ENCODE data around the gene PALM3.
A peak's percentile ranks its signal among the peaks of the same experiment; 100 is the strongest.
"Not testable (repeated sequence)": the region's sequence is repeated elsewhere in the genome, so short reads cannot be mapped to it uniquely, and the experiment has no call there.

PALM3 gene

DNA sequence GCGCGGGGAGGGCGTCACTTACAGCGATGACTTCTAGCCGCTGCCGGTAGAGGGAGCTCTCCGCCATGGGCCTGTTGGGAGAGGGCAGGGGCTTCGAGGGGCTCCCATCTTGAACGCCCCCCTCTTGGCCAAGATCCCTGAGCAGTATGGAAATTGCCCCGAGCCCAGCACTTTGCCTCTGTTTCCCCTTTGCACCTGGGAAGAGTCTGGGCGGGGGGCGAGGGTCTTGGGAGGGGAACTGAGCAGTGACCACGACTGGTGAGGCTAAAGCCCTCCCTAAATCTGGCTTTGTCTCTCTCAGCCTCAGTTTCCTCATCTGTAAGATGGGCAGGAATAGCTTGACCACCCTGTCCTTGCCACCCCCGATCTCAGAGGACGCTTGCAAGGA, 2.8 kb downstream of the PALM3 start:
- DNase-seq = peak in 3 of 5 donors; percentile 26 to 40 (median 32)

DNA sequence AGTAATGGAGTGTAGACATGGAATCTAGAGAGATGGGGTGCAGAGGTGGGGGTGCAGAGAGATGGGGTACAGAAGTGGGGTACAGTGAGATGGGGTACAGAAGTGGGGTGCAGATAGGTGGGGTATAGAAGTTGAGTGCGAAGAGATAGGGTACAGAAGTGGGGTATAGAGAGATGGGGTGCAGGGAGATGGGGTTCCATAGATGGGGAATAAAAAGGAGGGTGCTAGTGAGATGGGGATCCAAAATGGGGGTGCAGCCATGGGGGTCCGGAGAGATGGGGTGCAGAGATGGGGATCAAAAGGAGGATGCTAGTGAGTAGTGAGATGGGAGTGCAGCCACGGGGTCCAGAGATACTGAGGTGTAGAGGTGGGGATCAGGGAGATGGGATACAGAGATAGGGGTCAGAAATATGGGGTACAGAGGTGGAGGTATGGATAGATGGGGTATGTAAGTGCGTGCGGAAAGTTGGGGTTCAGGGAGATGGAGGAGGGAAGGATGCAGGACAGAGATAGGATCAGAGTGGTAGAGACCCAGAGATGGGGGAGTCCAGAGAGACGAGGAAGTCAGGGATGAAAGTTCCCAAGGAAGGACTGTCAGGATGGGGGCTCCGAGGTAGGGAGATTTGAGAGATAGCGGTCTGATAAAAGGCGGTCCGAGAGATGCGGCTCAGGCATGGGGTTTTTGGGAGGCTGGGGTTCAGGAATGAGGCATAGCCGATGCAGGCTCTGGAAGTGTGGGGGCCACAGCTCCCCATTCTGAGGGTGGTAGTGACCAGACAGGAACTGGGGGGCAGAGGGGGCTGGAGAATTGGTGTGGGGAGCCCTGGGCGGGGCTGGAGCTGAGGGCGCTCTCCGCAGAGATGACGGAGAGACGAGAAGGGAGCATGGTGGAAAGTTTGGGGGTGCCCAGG, 3.4 kb downstream of the PALM3 start:
- no peak for DNase-seq

- DNase-seq = no peak
These were observed 5.0 kb downstream of the PALM3 start for GRCh38 chr19:14056741-14057356.

- no peak for DNase-seq
These were observed 5.7 kb downstream of the PALM3 start for GRCh38 chr19:14056069-14056666.

- DNase-seq = no peak
These were observed 6.5 kb downstream of the PALM3 start for GRCh38 chr19:14055396-14055795.

DNA sequence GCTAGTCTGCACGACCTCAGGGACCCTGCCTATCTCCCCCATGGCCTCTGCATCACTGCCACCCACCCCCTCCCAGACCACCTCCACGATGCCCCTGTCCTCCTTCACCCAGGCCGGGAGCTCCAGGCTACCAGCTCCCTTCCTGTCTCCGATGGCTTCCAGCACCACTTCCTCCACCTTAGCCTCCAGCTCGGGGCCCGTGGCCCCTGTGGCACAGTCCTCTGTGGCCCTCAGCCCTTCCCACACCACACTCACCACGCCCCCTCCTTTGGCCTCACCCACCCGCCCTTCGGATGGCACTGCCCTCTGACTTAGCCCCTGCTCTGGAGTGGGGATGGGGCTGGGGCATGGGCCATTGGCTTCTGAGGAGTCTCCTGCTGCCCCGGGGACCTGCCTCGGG, 7.2 kb downstream of the PALM3 start:
- no peak for DNase-seq

DNA sequence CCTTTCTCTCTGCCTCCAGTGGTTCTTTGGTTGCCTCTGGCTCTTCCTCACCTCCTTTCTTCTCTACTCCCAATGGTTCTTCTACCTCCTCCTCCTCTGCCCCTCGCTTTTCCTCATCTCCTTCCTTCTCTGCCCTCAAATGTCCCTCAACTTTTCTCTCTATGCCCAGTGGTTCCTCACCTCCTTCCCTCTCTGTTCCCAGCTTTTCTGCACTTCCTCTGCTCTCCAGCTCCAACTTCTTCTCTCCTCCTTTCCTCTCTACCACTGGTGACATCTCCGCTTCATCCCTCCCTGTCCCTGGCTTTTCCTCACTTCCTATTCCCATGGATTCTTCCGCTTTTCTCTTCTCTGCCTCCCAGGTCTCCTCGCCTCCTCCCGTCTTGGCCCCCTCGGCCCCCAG, 7.8 kb downstream of the PALM3 start:
- DNase-seq = no peak

GRCh38 chr19:14053500-14053899, 8.4 kb downstream of the PALM3 start:
- DNase-seq = no peak

DNA sequence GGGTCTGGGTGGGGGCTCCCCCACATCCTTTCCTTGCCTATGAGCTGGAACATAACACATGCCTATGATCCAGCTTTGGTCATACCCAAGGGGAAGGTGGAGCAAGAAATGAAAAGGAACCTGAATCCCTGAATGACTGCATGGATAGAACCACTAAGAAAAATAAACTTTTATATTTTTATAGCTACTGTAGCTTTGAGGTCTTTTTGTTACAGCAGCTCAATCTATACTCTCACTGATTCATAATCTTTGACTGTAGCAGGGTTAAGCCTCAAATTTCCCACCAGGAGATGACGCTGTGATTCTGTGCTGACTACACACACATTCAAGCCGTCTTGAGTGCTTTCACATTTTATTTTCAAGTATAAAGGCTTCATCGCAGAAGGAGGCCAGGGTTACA, 8.8 kb downstream of the PALM3 start:
- DNase-seq = no peak

DNA sequence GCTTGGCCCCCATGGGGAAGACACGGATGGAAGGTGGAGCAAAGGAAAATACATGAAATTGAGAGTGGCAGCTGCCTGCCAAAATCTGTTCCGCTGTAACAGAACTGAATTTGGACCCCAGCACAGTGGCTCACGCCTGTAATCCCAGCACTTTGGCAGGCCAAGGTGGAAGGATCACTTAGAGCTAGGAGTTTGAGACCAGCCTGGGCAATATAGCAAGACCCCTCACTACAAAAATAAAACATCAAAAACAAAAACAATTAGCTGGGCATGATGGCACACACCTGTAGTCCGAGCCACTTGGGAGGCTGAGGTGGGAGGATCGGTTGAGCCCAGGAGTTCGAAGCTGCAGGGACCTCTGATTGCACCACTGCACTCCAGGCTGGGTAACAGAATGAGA, 9.4 kb downstream of the PALM3 start:
- DNase-seq = no peak

GRCh38 chr19:14051980-14052379, 9.9 kb downstream of the PALM3 start:
- no peak for DNase-seq

DNA sequence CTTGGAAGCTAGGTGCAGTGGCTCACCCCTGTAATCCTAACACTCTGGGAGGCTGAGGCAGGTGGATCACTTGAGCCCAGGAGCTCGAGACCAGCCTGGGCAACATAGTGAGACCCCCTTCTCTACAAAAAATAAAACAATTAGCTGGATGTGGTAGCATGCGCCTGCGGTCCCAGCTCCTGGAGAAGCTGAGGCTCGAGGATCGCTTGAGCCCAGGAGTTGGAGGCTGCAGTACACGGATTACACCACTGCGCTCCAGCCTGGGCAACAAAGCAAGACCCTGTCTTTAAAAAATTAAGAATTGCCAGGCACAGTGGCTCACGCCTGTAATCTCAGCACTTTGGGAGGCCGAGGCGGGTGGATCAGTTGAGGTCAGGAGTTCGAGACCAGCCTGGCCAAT, 10.9 kb downstream of the PALM3 start:
- DNase-seq = not testable (repeated sequence)

DNA sequence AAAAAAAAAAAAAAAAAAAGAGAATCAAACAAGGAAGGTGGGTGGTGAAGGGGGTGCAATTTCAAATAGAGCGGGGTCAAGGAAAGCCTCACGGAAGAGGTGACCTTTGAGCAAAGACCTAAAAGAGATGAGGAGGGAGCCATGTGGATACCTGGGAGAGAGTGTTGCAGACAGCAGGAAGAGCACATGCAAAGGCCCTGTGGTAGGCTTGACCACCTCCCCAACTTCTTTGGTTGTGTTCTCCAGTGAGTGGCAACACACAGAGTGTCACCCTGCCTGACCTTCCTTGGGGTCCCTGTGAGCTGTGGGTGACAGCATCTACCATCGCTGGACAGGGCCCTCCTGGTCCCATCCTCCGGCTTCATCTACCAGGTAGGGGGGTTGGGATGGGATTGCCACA, 11.4 kb downstream of the PALM3 start:
- no peak for DNase-seq

GRCh38 chr19:14048443-14049153, 13.3 kb downstream of the PALM3 start:
- peak; percentile 24 to 69 (median 56) for DNase-seq

DNA sequence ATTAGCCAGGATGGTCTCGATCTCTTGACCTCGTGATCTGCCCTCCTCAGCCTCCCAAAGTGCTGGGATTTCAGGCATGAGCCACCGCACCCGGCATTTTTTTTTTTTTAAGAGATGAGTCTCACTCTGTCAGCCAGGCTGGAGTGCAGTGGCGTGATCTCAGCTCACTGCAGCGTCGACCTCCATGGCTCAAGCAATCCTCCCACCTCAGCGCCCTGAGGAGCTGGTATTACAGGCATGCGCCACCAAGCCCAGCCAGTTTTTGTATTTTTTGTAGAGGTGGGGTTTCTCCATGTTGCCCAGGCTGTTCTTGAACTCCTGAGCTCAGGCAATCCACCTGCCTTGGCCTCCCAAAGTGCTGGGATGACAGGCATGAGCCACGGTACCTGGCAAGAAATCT, 14.0 kb downstream of the PALM3 start:
- not testable (repeated sequence) for DNase-seq

DNA sequence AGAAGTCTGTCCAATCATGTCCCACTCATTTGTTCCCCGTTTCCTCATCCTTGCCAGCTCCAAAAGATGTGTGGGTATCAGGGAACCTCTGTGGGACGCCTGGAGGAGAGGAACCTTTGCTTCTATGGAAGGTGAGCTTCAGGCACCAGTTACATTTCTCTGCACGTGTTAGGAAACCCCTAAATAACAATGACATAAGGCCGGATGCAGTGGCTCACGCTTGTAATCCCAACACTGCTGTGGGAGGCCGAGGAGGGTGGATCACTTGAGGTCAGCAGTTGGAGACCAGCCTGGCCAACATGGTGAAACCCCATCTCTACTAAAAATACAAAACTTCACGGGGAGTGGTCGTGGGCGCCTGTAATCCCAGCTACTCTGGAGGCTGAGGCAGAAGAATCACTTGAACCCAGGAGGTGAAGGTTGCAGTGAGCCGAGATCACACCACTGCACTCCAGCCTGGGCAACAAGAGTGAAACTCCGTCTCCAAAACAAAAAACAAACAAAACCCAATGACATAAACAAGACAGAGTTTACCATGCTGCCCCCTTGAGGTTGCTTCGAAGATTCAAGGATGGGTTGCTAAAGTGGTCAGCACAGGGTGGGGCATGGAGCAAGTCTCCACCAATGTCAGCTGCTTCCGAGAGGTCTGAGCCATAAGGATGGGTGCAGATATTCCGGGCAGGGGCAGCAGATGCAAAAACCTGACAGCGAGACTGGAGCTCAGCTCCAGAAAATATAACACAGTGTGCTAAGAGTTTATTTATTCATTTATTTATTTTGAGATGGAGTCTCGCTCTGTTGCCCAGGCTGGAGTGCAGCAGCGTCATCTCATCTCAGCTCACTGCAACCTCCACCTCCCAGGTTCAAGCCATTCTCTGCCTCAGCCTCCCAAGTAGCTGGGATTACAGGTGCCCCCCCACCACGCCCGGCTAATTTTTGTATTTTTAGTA, 18.9 kb downstream of the PALM3 start:
- DNase-seq = peak in 2 of 5 donors; percentile 28 to 54

DNA sequence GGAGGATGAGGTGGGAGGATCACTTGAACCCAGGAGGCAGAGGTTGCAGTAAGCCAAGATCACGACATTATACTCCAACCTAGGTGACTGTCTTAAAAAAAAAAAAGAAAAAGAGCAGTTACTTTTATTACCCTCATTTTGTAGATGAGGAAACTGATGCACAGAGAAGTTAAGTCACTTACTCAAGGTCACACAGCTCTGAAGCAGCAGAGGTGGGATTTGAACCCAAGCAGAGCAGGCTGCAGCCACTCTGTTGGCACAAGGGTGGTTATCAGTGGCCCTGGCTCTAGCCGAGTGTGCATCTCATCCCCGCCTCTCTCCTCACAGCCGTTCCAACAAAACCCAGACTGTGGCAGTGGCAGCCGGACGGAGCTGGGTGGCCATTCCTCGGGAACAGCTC, 22.7 kb downstream of the PALM3 start:
- DNase-seq = no peak

- no peak for DNase-seq
These were observed 26.2 kb downstream of the PALM3 start for GRCh38 chr19:14035706-14036105.

GRCh38 chr19:14035159-14035558, 26.7 kb downstream of the PALM3 start:
- not testable (repeated sequence) for DNase-seq

- no peak for DNase-seq
These were observed 27.9 kb downstream of the PALM3 start for GRCh38 chr19:14033946-14034345.

DNA sequence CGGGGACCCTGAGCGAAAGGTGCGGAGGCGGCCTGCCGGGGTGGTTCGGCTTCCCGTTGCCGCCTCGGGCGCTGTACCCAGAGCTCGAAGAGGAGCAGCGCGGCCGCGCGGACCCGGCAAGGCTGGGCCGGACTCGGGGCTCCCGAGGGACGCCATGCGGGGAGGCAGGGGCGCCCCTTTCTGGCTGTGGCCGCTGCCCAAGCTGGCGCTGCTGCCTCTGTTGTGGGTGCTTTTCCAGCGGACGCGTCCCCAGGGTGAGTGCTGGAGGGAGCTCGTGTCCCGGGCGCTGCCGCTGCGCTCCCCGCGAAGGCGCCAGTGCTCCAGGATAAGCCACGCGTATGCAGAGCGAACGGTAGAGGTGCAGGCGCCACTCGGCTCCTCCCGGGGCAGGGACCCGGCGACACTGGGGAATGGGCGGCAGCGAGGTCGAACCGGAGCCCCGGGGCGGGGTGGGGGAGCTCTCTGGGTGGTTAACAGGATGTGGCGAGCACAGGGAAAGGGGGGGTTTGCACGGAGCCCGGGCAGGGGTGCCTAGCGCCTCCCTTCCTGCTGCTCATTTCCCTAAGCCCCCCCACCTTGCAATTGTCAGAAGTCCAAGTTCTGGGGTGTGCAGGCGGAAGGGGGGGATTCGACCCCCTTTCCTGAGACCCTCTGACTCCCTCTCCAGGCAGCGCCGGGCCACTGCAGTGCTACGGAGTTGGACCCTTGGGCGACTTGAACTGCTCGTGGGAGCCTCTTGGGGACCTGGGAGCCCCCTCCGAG, 30.0 kb downstream of the PALM3 start, which contains the start of gene IL27RA:
TSS of gene IL27RA (plus strand) at position 44 of the 762 bp plus-strand sequence. CDS start at position 155, 111 bp downstream.
- DNase-seq = peak; percentile 58 to 79 (median 72)

Data from T-helper 1 cell (primary cell).